Measurements from ENCODE around the gene FLG2.
"Not testable (repeated sequence)": the region's sequence is repeated elsewhere in the genome, so short reads cannot be mapped to it uniquely, and the experiment has no call there.

DNA sequence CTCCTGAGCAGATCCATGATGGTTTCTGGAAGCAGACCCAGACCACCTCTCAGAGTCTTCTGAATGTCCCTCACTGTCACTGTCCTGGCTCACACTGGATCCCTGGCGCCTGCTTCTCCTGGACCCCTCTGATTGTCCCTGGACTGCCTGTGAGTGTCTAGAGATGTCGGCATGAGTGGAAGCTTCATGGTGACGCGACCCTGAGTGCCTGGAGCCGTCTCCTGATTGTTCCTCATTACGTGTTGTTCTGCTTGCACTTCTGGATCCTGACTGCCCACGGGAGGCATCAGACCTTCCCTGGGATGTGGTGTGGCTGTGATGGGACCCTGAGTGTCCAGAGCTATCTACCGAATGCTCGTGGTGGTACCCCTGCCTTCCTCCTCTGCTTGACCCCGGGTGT is 53.7 kb downstream of the FLG2 start:
- TF ChIP-seq, protein P1, sequence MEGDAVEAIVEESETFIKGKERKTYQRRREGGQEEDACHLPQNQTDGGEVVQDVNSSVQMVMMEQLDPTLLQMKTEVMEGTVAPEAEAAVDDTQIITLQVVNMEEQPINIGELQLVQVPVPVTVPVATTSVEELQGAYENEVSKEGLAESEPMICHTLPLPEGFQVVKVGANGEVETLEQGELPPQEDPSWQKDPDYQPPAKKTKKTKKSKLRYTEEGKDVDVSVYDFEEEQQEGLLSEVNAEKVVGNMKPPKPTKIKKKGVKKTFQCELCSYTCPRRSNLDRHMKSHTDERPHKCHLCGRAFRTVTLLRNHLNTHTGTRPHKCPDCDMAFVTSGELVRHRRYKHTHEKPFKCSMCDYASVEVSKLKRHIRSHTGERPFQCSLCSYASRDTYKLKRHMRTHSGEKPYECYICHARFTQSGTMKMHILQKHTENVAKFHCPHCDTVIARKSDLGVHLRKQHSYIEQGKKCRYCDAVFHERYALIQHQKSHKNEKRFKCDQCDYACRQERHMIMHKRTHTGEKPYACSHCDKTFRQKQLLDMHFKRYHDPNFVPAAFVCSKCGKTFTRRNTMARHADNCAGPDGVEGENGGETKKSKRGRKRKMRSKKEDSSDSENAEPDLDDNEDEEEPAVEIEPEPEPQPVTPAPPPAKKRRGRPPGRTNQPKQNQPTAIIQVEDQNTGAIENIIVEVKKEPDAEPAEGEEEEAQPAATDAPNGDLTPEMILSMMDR (IDR thresholded peaks at IDR 0.05): not testable (repeated sequence)
- TF ChIP-seq NRF1 (IDR thresholded peaks at IDR 0.05; ENCODE audit: low read depth, low read length); EZH2phosphoT487 (IDR thresholded peaks at IDR 0.05; ENCODE audit: borderline replicate concordance, low read depth): not testable (repeated sequence)
- TF ChIP-seq, protein P2, sequence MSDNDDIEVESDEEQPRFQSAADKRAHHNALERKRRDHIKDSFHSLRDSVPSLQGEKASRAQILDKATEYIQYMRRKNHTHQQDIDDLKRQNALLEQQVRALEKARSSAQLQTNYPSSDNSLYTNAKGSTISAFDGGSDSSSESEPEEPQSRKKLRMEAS (IDR thresholded peaks at IDR 0.05; ENCODE audit: low read depth): not testable (repeated sequence)

Measured in SK-N-SH (cell line).